GM12878 (cell line): ENCODE results near the gene TRIP11. TPM values are rescaled to one million over a fixed set of nuclear protein-coding genes. Genes with fewer than 3 reads are reported as not detected.

Source experiments
- ATAC-seq: fragments of 200-7000 bp; cut with Tn5 transposase; 3 replicates; pipeline ENCODE4 v1.9.1; 2020; ENCODE audit warnings: mild to moderate bottlenecking, moderate library complexity
- BruUV-seq: library from RNA; stranded (reverse); fragments of 400-500 nt; replicated peaks from 2 replicates; lab custom pipeline; 2021; lab: Mats Ljungman, UMichigan
- CTCF ChIA-PET: fragments of 300-600 bp; sonication (Branson Sonifier 250); formaldehyde crosslinking; extraction: SDS; loops from one replicate; lab custom pipeline; 2021; ENCODE audit warnings: inconsistent platforms; lab: Yijun Ruan, JAX
- POLR2A ChIA-PET: fragments of 350-600 bp; formaldehyde crosslinking; extraction: SDS; loops from one replicate; lab custom pipeline; 2021; ENCODE audit warnings: inconsistent platforms; lab: Charles Lee
- RAD21 ChIA-PET: fragments of 300-600 bp; sonication (Branson Sonifier 250); formaldehyde crosslinking; loops from one replicate; lab custom pipeline; 2023; ENCODE audit warnings: antibody characterized with exemption; ENCODE audit not compliant: unreplicated experiment; lab: Charles Lee
- SMC1A ChIA-PET: fragments of 300-600 bp; sonication (Branson Sonifier 250); formaldehyde crosslinking; loops from one replicate; lab custom pipeline; 2023; ENCODE audit not compliant: unreplicated experiment, uncharacterized antibody; lab: Charles Lee
- DNase-seq: peaks from one replicate; pipeline ENCODE4 v3.0.0-alpha.2; 2011; ENCODE audit warnings: low read depth, low spot score
- FAIRE-seq: peaks from 3 replicates; lab custom pipeline; 2011; peaks lifted over from hg19 to GRCh38; lab: Jason Lieb, UNC
- H2AFZ ChIP-seq: 2 replicates; pipeline ENCODE4 v1.6.0; 2011; ENCODE audit warnings: low read depth, low read length, control low read depth; ENCODE audit not compliant: control insufficient read depth
- H3K27ac ChIP-seq: 2 replicates; pipeline ENCODE4 v1.5.1; 2011; ENCODE audit warnings: control low read depth; ENCODE audit not compliant: control insufficient read depth, insufficient read depth
- H3K27me3 ChIP-seq, 2 experiments: replicated peaks in 1 of 2; 2 replicates each; pipeline versions ENCODE4 v1.6.0 to v1.6.1; 2011; ENCODE audit warnings: low read length in 1 of 2; ENCODE audit not compliant: control insufficient read depth in 2 of 2, insufficient read depth in 2 of 2
- H3K36me3 ChIP-seq, 2 experiments: 2 replicates each; pipeline ENCODE4 v1.5.1; 2011; ENCODE audit warnings: low read length in 1 of 2; ENCODE audit not compliant: control insufficient read depth in 2 of 2, insufficient read depth in 2 of 2
- H3K4me1 ChIP-seq: 2 replicates; pipeline ENCODE4 v1.6.1; 2011; ENCODE audit warnings: mild to moderate bottlenecking, low read length, moderate library complexity, mixed read lengths; ENCODE audit not compliant: control insufficient read depth, insufficient read depth
- H3K4me2 ChIP-seq: 2 replicates; pipeline ENCODE4 v1.6.0; 2011; ENCODE audit warnings: control low read depth; ENCODE audit not compliant: control insufficient read depth, insufficient read depth
- H3K4me3 ChIP-seq: fragments of 200-600 bp; sonication (generic); 2 replicates; pipeline ENCODE4 v1.5.1; 2016
- H3K79me2 ChIP-seq: 2 replicates; pipeline ENCODE4 v1.6.0; 2011; ENCODE audit warnings: low read length; ENCODE audit not compliant: control insufficient read depth, insufficient read depth
- H3K9ac ChIP-seq: 2 replicates; pipeline ENCODE4 v1.8.0; 2011; ENCODE audit warnings: low read length, control low read depth, mixed read lengths; ENCODE audit not compliant: control insufficient read depth, insufficient read depth
- H3K9me3 ChIP-seq: replicated peaks from 3 replicates; pipeline ENCODE4 v1.5.1; 2011; ENCODE audit warnings: mild to moderate bottlenecking, low read length; ENCODE audit not compliant: control insufficient read depth, insufficient read depth
- H4K20me1 ChIP-seq: 2 replicates; pipeline ENCODE4 v1.6.0; 2011; ENCODE audit not compliant: control insufficient read depth, insufficient read depth
- NFIC ChIP-seq: IDR thresholded peaks from 2 replicates; pipeline ENCODE4 v1.6.1; 2012; ENCODE audit warnings: low read depth, mild to moderate bottlenecking, inconsistent platforms, low read length, moderate library complexity
- NR2C2 ChIP-seq: IDR thresholded peaks from 2 replicates; pipeline ENCODE4 v1.6.1; 2011; ENCODE audit warnings: borderline replicate concordance, low read depth; ENCODE audit not compliant: control insufficient read depth, insufficient read length
- STAT3 ChIP-seq: IDR thresholded peaks from 2 replicates; pipeline ENCODE4 v1.6.1; 2011; ENCODE audit warnings: low read depth, low read length, improper control_type of control experiment
- TARDBP ChIP-seq: IDR thresholded peaks from 2 replicates; pipeline ENCODE4 v1.6.1; 2016; ENCODE audit warnings: borderline replicate concordance
- WGBS: methylation state at CpG from one replicate; pipeline ENCODE4 v1.1.6; 2016; ENCODE audit warnings: low lambda C conversion rate; ENCODE audit not compliant: insufficient replicate concordance, insufficient coverage; ENCODE audit errors: missing lambda C conversion rate; 5-methylcytosine and 5-hydroxymethylcytosine counted together
- in situ Hi-C: fragments of 300-500 bp; cut with MboI; formaldehyde crosslinking; loops from 9 replicates; pipeline ENCODE4 v1.14.3; 2018; ENCODE audit warnings: mixed read lengths
- intact Hi-C: fragments of 100-400 bp; cut with micrococcal nuclease; formaldehyde crosslinking; loops from one replicate; pipeline ENCODE4 v1.14.2; 2022; ENCODE audit not compliant: unreplicated experiment
- polyA plus RNA-seq, 11 experiments: library from polyadenylated mRNA; depleted of rRNA in 4 of 11; unstranded in 6 of 11; stranded (reverse) in 5 of 11; fragments of >200 nt; fragmentation: Nextera tagmentation in 4 of 11; fragmentation: Illumina TruSeq in 1 of 11; extraction: Ambion mirVana in 4 of 11; extraction: Trizol in 1 of 11; gene quantifications; 1 replicate in 1 of 11; 2 replicates in 10 of 11; pipeline versions ENCODE4 v1.2.1 to v1.2.3, GENCODE V29; 2011 to 2016; ENCODE audit warnings: inconsistent platforms in 2 of 11, missing spikeins in 2 of 11, low read depth in 1 of 11
- total RNA-seq, 4 experiments: library from RNA; depleted of rRNA in 3 of 4; stranded (reverse); fragments of >200 nt in 3 of 4; fragmentation: Illumina TruSeq in 1 of 4; extraction: Trizol in 1 of 4; gene quantifications; 2 replicates each; pipeline versions ENCODE4 v1.2.1 to v1.2.3, GENCODE V29; 2013 to 2021
- TF ChIP-seq, protein P1 (sequence below): fragments of 450-650 bp; IDR thresholded peaks from 2 replicates; pipeline ENCODE4 v1.6.1; 2018; ENCODE audit warnings: mild to moderate bottlenecking, low read depth, moderate library complexity; ENCODE audit not compliant: partially characterized antibody

TRIP11 gene
- total and polyA plus RNA-seq, 10 of the 15 experiments (the other 5 are each of a cell fraction or from before 2014, with no cell fraction given), result 5.3 to 46.1 (median 19.9) TPM

DNA sequence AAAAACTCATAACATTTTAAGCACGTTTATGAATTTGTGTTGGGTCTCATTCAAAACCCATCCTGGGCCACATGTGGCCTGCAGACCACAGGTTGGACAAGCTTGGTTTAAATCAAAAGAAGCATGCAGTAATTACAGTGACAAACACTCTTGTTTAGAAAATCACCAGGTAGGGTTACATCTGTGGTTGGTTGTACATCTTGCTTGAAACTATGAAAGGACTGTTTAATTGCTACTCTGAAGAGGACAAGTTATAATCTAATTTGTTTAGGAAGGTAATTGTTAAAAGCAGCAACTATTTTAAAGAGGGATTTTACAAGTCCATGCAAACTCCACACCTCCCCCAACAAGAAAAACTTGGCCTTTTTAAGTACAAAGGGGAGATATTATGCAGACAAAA is 4.0 kb downstream of the TRIP11 start (continued):
- TF ChIP-seq, protein P1, sequence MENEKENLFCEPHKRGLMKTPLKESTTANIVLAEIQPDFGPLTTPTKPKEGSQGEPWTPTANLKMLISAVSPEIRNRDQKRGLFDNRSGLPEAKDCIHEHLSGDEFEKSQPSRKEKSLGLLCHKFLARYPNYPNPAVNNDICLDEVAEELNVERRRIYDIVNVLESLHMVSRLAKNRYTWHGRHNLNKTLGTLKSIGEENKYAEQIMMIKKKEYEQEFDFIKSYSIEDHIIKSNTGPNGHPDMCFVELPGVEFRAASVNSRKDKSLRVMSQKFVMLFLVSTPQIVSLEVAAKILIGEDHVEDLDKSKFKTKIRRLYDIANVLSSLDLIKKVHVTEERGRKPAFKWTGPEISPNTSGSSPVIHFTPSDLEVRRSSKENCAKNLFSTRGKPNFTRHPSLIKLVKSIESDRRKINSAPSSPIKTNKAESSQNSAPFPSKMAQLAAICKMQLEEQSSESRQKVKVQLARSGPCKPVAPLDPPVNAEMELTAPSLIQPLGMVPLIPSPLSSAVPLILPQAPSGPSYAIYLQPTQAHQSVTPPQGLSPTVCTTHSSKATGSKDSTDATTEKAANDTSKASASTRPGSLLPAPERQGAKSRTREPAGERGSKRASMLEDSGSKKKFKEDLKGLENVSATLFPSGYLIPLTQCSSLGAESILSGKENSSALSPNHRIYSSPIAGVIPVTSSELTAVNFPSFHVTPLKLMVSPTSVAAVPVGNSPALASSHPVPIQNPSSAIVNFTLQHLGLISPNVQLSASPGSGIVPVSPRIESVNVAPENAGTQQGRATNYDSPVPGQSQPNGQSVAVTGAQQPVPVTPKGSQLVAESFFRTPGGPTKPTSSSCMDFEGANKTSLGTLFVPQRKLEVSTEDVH, result no peak
- no peak for TF ChIP-seq NR2C2

DNA sequence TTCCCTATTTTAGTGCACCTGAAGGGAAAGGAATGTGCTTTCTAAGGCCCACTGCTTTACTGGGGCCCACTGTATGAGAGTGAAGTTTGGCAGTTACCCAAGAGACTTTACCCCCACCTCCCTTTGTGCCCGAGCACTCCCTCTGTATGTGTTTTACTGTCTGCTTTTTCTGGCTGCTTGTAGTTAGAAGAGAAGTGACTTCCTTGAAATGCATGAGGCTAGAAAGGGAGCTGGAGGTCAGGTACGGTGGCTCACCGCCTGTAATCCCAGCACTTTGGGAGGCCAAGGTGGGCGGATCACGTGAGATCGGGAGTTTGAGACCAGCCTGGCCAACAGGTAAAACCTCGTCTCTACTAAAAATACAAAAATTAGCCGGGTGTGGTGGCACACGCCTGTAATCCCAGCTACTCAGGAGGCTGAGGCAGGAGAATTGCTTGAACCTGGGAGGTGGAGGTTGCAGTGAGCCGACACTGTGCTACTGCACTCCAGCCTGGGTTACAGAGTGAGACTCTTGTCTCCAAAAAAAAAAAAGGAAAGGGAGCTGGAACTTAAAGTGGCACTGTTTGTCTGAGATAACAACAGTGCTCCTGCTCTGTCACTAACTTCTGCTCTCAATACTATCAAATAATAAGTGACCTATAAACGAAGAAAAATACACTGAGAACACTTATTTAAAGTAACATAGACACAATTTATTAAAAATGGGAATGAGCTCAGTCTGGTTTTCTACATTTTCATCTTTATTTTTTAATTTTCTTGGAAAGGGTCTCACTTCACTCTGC is 5.8 kb downstream of the TRIP11 start:
- Histone ChIP-seq H4K20me1 (no peaks in the 10 kb centered on the region), H2AFZ (no peak overlapping the region), H3K79me2 (peaks cover 43% of the 10 kb centered on the region), H3K36me3 (peaks cover 0 to 5% of the 10 kb centered on the region in 2 experiments; a peak in 1 of 4 replicates), H3K27me3 (no peaks in the 10 kb centered on the region), H3K4me3 (no peak overlapping the region), H3K4me2 (no peak overlapping the region), H3K4me1 (no peaks in the 10 kb centered on the region), H3K9me3 (no peaks in the 10 kb centered on the region; the same call in 2 of the 3 replicates), H3K9ac (no peak overlapping the region), H3K27ac (no peak overlapping the region)
- 97% methylated on average over 11 of the region's 11 CpGs for WGBS
- FAIRE-seq, result no peak
- no peak; the same call in 2 of the 3 replicates for ATAC-seq
- ChIA-PET RAD21 (no interaction called here), CTCF (interaction anchor here (0.6 to 1.2 kb wide), 2 partner anchors 37 to 600 kb away, joined by 3 read pairs; no protein-coding TSS in a partner anchor), SMC1A (interaction anchor here (0.9 to 1.1 kb wide), 3 partner anchors 37 to 87 kb away, joined by 3 read pairs; partner anchors contain the start of genes CPSF2 and NDUFB1), POLR2A (no interaction called here)
- in situ Hi-C loops, result no loop called here
- DNase-seq, result no peak
- intact Hi-C loops, result no loop called here
- BruUV-seq, result no TSS peak
- no peak for TF ChIP-seq NFIC
- no peak for TF ChIP-seq TARDBP
- no peak for TF ChIP-seq STAT3
